HepG2 (cell line): ENCODE data around the gene MLLT1. TPM values are rescaled to one million over a fixed set of nuclear protein-coding genes. Genes with fewer than 3 reads are reported as not detected.

ENCODE experiments used
- ATAC-seq: fragments of 200-7000 bp; cut with Tn5 transposase; 3 replicates; pipeline ENCODE4 v1.9.1; 2020; ENCODE audit warnings: mild to moderate bottlenecking, moderate library complexity
- BruUV-seq: library from RNA; stranded (reverse); fragments of 400-500 nt; replicated peaks from 2 replicates; lab custom pipeline; 2021; lab: Mats Ljungman, UMichigan
- CTCF ChIA-PET: fragments of 300-600 bp; formaldehyde crosslinking; extraction: SDS; loops from one replicate; lab custom pipeline; 2021; ENCODE audit warnings: low total read pairs, inconsistent platforms, low intra/inter-chr PET ratio; lab: Yijun Ruan, JAX
- POLR2A ChIA-PET: fragments of 350-600 bp; sonication (Branson Sonifier 250); formaldehyde crosslinking; loops from one replicate; lab custom pipeline; 2020; ENCODE audit warnings: antibody characterized with exemption, inconsistent platforms; lab: Yijun Ruan, JAX
- DNase-seq: peaks from one replicate; pipeline ENCODE4 v3.0.0-alpha.2; 2015; ENCODE audit warnings: low spot score
- FAIRE-seq: peaks from 3 replicates; lab custom pipeline; 2011; peaks lifted over from hg19 to GRCh38; lab: Jason Lieb, UNC
- H2AFZ ChIP-seq: one replicate; pipeline ENCODE4 v1.6.1; 2011; ENCODE audit warnings: low read length, inconsistent platforms
- H3K27ac ChIP-seq: fragments of 300-600 bp; 3 replicates; pipeline ENCODE4 v1.8.0; 2011; ENCODE audit warnings: mixed run types, mild to moderate bottlenecking, mixed read lengths, low read length, inconsistent platforms; ENCODE audit not compliant: insufficient read depth; ENCODE audit errors: extremely low read length
- H3K27me3 ChIP-seq, 2 experiments: fragments of 200-600 bp in 1 of 2; 2 replicates in 1 of 2; 3 replicates in 1 of 2; pipeline versions ENCODE4 v1.6.0 to v1.8.0; 2011; ENCODE audit warnings: low read length in 2 of 2, mild to moderate bottlenecking in 2 of 2, moderate library complexity in 2 of 2, inconsistent platforms in 1 of 2; ENCODE audit not compliant: insufficient read depth in 2 of 2, control insufficient read depth in 1 of 2
- H3K36me3 ChIP-seq, 2 experiments: fragments of 200-600 bp in 1 of 2; replicated peaks in 1 of 2; 2 replicates in 1 of 2; 3 replicates in 1 of 2; pipeline versions ENCODE4 v1.5.1 to v1.8.0; 2011; ENCODE audit warnings: low read length in 2 of 2, inconsistent platforms in 1 of 2; ENCODE audit not compliant: insufficient read depth in 2 of 2, control insufficient read depth in 1 of 2
- H3K4me1 ChIP-seq: 2 replicates; pipeline ENCODE4 v1.5.1; 2012; ENCODE audit warnings: low read length, inconsistent platforms; ENCODE audit not compliant: insufficient read depth
- H3K4me2 ChIP-seq: 2 replicates; pipeline ENCODE4 v1.6.0; 2011; ENCODE audit warnings: low read depth, low read length, inconsistent platforms
- H3K4me3 ChIP-seq, 3 experiments: fragments of 200-600 bp in 1 of 3; sonication (generic), shearing (Covaris generic) in 1 of 3; replicated peaks in 1 of 3; 2 replicates each; pipeline ENCODE4 v1.5.1; 2011 to 2016; ENCODE audit warnings: low read length in 3 of 3, inconsistent platforms in 2 of 3, low read depth in 2 of 3, mild to moderate bottlenecking in 2 of 3, control low read depth in 1 of 3, mixed read lengths in 1 of 3; ENCODE audit not compliant: insufficient read depth in 1 of 3
- H3K79me2 ChIP-seq: one replicate; pipeline ENCODE4 v1.6.1; 2011; ENCODE audit warnings: low read length, inconsistent platforms; ENCODE audit not compliant: insufficient read depth
- H3K9ac ChIP-seq: 2 replicates; pipeline ENCODE4 v1.6.0; 2011; ENCODE audit warnings: mild to moderate bottlenecking, low read depth, low read length, inconsistent platforms; ENCODE audit not compliant: insufficient read depth
- H3K9me3 ChIP-seq: 2 replicates; pipeline ENCODE4 v1.5.1; 2012; ENCODE audit warnings: mild to moderate bottlenecking, low read length
- H4K20me1 ChIP-seq: 2 replicates; pipeline ENCODE4 v1.6.0; 2011; ENCODE audit warnings: inconsistent platforms, mild to moderate bottlenecking, low read length, moderate library complexity; ENCODE audit not compliant: insufficient read depth
- CREM ChIP-seq, 2 experiments: sonication (generic) in 1 of 2; formaldehyde crosslinking in 1 of 2; IDR thresholded peaks; 2 replicates each; pipeline versions ENCODE4 v1.4.0 to v1.6.1; 2016 to 2020; ENCODE audit warnings: antibody characterized with exemption in 1 of 2, mild to moderate bottlenecking in 1 of 2, missing genetic modification reagents in 1 of 2
- MED1 ChIP-seq: sonication (generic); formaldehyde crosslinking; IDR thresholded peaks from 2 replicates; pipeline ENCODE4 v1.4.0; 2020; ENCODE audit warnings: missing genetic modification reagents
- NFYC ChIP-seq: IDR thresholded peaks from 2 replicates; pipeline ENCODE4 v1.6.1; 2016; ENCODE audit warnings: missing genetic modification reagents, missing compliant biosample characterization
- NRL ChIP-seq: sonication (generic); formaldehyde crosslinking; IDR thresholded peaks from 2 replicates; pipeline ENCODE4 v1.5.0; 2020; ENCODE audit warnings: missing genetic modification reagents, mild to moderate bottlenecking, moderate library complexity, borderline replicate concordance
- PCBP2 ChIP-seq: fragments of 200-400 bp; formaldehyde crosslinking; optimal IDR thresholded peaks from 2 replicates; pipeline ENCODE3; 2018; ENCODE audit warnings: low read length, low read depth; ENCODE audit not compliant: poor library complexity, severe bottlenecking
- SETDB1 ChIP-seq: sonication (generic); formaldehyde crosslinking; IDR thresholded peaks from 2 replicates; pipeline ENCODE4 v1.5.1; 2020; ENCODE audit warnings: missing genetic modification reagents, mild to moderate bottlenecking, borderline replicate concordance
- TOPORS ChIP-seq: sonication (generic); formaldehyde crosslinking; IDR thresholded peaks from 2 replicates; pipeline ENCODE4 v1.8.0; 2023; ENCODE audit warnings: mild to moderate bottlenecking, missing genetic modification reagents
- YY1 ChIP-seq: IDR thresholded peaks from 2 replicates; pipeline ENCODE4 v1.6.1; 2011; ENCODE audit warnings: low read length, low read depth, moderate library complexity, mild to moderate bottlenecking; ENCODE audit not compliant: insufficient read depth, insufficient replicate concordance
- ZNF143 ChIP-seq: sonication (generic); formaldehyde crosslinking; IDR thresholded peaks from 2 replicates; pipeline ENCODE4 v1.4.0; 2020; ENCODE audit warnings: missing genetic modification reagents
- ZNF225 ChIP-seq: sonication (generic); formaldehyde crosslinking; IDR thresholded peaks from 2 replicates; pipeline ENCODE4 v1.4.0; 2020; ENCODE audit warnings: mild to moderate bottlenecking, missing genetic modification reagents
- ZNF234 ChIP-seq: sonication (generic); formaldehyde crosslinking; conservative IDR thresholded peaks from 2 replicates; pipeline ENCODE4 v1.5.1; 2020; ENCODE audit warnings: mild to moderate bottlenecking, missing genetic modification reagents
- ZNF24 ChIP-seq: fragments of 450-650 bp; IDR thresholded peaks from 2 replicates; pipeline ENCODE4 v1.6.1; 2017; ENCODE audit warnings: antibody characterized with exemption, mild to moderate bottlenecking
- ZNF280B ChIP-seq: sonication (generic); formaldehyde crosslinking; IDR thresholded peaks from 2 replicates; pipeline ENCODE4 v1.5.0; 2020; ENCODE audit warnings: missing genetic modification reagents, mild to moderate bottlenecking, borderline replicate concordance
- ZNF501 ChIP-seq: sonication (generic); formaldehyde crosslinking; IDR thresholded peaks from 2 replicates; pipeline ENCODE4 v1.5.1; 2020; ENCODE audit warnings: mild to moderate bottlenecking, moderate library complexity, missing genetic modification reagents
- ZNF547 ChIP-seq: sonication (generic); formaldehyde crosslinking; IDR thresholded peaks from 2 replicates; pipeline ENCODE4 v1.5.1; 2020; ENCODE audit warnings: mild to moderate bottlenecking, missing genetic modification reagents
- ZNF670 ChIP-seq: sonication (generic); formaldehyde crosslinking; IDR thresholded peaks from 2 replicates; pipeline ENCODE4 v1.8.0; 2022; ENCODE audit warnings: mild to moderate bottlenecking, missing genetic modification reagents, borderline replicate concordance
- ZNF768 ChIP-seq: sonication (generic); formaldehyde crosslinking; IDR thresholded peaks from 2 replicates; pipeline ENCODE4 v1.4.0; 2020; ENCODE audit warnings: missing genetic modification reagents
- whole genome bisulfite sequencing: methylation state at CpG from one replicate; pipeline ENCODE4 v1.1.6; 2017; ENCODE audit warnings: low lambda C conversion rate; 5-methylcytosine and 5-hydroxymethylcytosine counted together
- in situ Hi-C: cut with HindIII; loops from 2 replicates; pipeline ENCODE4 v1.10.0; 2017; ENCODE audit warnings: low pct_unique_long_range_greater_than_20kb; ENCODE audit not compliant: extremely low pct_ligation_motif_present
- intact Hi-C: fragments of 100-400 bp; cut with micrococcal nuclease; formaldehyde crosslinking; loops from one replicate; pipeline ENCODE4 v1.10.0; 2022; ENCODE audit not compliant: unreplicated experiment
- polyA plus RNA-seq, 8 experiments: library from polyadenylated mRNA; depleted of rRNA in 3 of 8; stranded (reverse) in 7 of 8; unstranded in 1 of 8; fragments of >200 nt; fragmentation: Illumina TruSeq in 4 of 8; extraction: Trizol in 4 of 8; gene quantifications; 2 replicates each; pipeline versions ENCODE4 v1.2.1 to v1.2.3, GENCODE V29; 2011 to 2016; ENCODE audit warnings: low read depth in 4 of 8, missing spikeins in 1 of 8, mixed read lengths in 1 of 8; ENCODE audit not compliant: insufficient read depth in 1 of 8
- total RNA-seq, 5 experiments: library from RNA; depleted of rRNA; stranded (reverse); fragments of >200 nt; fragmentation: Illumina TruSeq; extraction: Trizol; gene quantifications; 2 replicates each; pipeline ENCODE4 v1.2.3, GENCODE V29; 2016; ENCODE audit warnings: low read depth in 1 of 5
- TF ChIP-seq, protein P1 (sequence below): IDR thresholded peaks from 2 replicates; pipeline ENCODE4 v1.6.1; 2018; ENCODE audit warnings: missing genetic modification reagents

The MLLT1 gene
- total and polyA plus RNA-seq, 2 of the 13 experiments (the other 11 are each of a cell fraction or from before 2014, with no cell fraction given), result 11.7 to 12.2 TPM

GRCh38 chr19:6216236-6216995 is 63.4 kb downstream of the MLLT1 start:
- in situ Hi-C loops, result no loop called here
- no peak for FAIRE-seq

More at GRCh38 chr19:6216236-6216995, 63.4 kb downstream of the MLLT1 start:
- H3K36me3 ChIP-seq, result peaks cover 3 to 4% of the 10 kb centered on the region in 2 experiments; a peak in 4 of 5 replicates
- ATAC-seq (no peak), DNase-seq (no peak)
- WGBS, result 98% methylated on average over 18 of the region's 36 CpGs
- no peaks in the 10 kb centered on the region for H3K4me1 ChIP-seq
- no peak overlapping the region for H3K27ac ChIP-seq
- H4K20me1 ChIP-seq, result no peaks in the 10 kb centered on the region
- no peak overlapping the region for H2AFZ ChIP-seq
- H3K79me2 ChIP-seq, result no peaks in the 10 kb centered on the region
- ChIA-PET POLR2A (no interaction called here), CTCF (no interaction called here)
- no peak overlapping the region for H3K4me3 ChIP-seq
- no peaks in the 10 kb centered on the region for H3K9me3 ChIP-seq
- no peak overlapping the region for H3K9ac ChIP-seq
- no TSS peak for BruUV-seq
- H3K27me3 ChIP-seq, result no peaks in the 10 kb centered on the region
- no peak overlapping the region for H3K4me2 ChIP-seq
- TF ChIP-seq TOPORS (no peak), PCBP2 (no peak), ZNF24 (no peak), CREM (IDR thresholded peaks at IDR 0.05) (no peak), CREM (CRISPR knock-in tag; IDR thresholded peaks at IDR 0.05) (no peak), NFYC (CRISPR knock-in tag) (no peak), ZNF768 (no peak), ZNF280B (no peak), ZNF143 (no peak), ZNF501 (CRISPR knock-in tag) (no peak), YY1 (no peak), ZNF234 (CRISPR knock-in tag) (no peak), MED1 (no peak), ZNF547 (CRISPR knock-in tag) (no peak), NRL (no peak), ZNF670 (CRISPR knock-in tag) (no peak), SETDB1 (CRISPR knock-in tag) (no peak), ZNF225 (CRISPR knock-in tag) (no peak)
- TF ChIP-seq, protein P1, sequence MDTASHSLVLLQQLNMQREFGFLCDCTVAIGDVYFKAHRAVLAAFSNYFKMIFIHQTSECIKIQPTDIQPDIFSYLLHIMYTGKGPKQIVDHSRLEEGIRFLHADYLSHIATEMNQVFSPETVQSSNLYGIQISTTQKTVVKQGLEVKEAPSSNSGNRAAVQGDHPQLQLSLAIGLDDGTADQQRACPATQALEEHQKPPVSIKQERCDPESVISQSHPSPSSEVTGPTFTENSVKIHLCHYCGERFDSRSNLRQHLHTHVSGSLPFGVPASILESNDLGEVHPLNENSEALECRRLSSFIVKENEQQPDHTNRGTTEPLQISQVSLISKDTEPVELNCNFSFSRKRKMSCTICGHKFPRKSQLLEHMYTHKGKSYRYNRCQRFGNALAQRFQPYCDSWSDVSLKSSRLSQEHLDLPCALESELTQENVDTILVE, result no peak
- intact Hi-C loops, result no loop called here
